GM21723 (cell line): ENCODE results near the gene ROR1.

Source experiments
- ATAC-seq: cut with Tn5 transposase; IDR thresholded peaks from one replicate; pipeline ENCODE4 v1.9.1; 2021; ENCODE audit warnings: mild to moderate bottlenecking, moderate library complexity; ENCODE audit not compliant: unreplicated experiment

Gene ROR1

DNA sequence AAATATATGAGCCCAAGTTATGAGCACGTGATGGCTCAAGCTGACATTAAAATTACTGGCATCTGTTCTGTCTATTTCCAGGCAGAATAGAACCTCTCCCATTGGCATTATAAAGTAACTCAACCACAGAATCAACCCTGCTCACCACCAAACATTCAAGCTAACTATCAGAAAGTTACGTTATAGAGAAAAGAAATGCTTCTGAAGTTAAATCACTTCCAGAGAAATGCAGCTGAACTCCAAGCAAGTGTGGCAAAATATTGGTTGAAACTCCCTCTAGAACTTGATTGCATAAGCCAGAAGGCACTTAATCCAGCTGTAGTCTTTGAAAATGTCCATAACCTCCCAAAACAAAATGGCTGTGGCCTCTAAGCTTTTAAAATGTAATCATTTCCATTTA lies 393.4 kb downstream of the ROR1 start:
- ATAC-seq: no peak

- ATAC-seq: no peak
Observed at GRCh38 chr1:64171246-64171645, 397.4 kb downstream of the ROR1 start.

GRCh38 chr1:64171797-64172281 lies 398.0 kb downstream of the ROR1 start:
- peak; percentile 78 for ATAC-seq

- ATAC-seq: peak; percentile 71
Observed at GRCh38 chr1:64172458-64172983, 398.7 kb downstream of the ROR1 start.

GRCh38 chr1:64173336-64173940 lies 399.6 kb downstream of the ROR1 start:
- no peak for ATAC-seq

- ATAC-seq: no peak
Observed at GRCh38 chr1:64175639-64176038, 401.8 kb downstream of the ROR1 start.

- ATAC-seq: no peak
Observed at GRCh38 chr1:64176659-64177058, 402.8 kb downstream of the ROR1 start.

GRCh38 chr1:64179588-64179987 lies 405.8 kb downstream of the ROR1 start:
- ATAC-seq: no peak

DNA sequence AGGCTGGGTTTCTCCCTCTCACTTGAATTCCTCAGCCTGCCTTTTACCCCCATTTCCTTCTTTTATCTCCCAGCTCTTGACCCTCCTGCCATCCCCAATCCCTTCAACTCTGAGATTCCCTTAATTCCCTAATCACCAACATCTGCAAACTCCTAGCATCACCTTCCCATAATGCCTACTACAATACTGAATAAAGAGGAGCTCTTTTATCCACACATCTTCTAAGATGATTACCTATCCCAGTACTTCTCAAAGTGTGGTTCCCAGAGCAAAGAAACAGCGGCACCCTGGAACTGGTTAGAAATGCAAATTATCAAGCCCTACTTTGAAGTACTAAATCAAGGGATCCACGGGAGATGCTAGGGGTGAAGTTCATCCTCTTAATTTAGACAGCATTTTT lies 408.4 kb downstream of the ROR1 start:
- no peak for ATAC-seq

GRCh38 chr1:64183395-64184002 lies 409.7 kb downstream of the ROR1 start:
- no peak for ATAC-seq

- no peak for ATAC-seq
Observed at GRCh38 chr1:64184003-64184440, 410.2 kb downstream of the ROR1 start.

DNA sequence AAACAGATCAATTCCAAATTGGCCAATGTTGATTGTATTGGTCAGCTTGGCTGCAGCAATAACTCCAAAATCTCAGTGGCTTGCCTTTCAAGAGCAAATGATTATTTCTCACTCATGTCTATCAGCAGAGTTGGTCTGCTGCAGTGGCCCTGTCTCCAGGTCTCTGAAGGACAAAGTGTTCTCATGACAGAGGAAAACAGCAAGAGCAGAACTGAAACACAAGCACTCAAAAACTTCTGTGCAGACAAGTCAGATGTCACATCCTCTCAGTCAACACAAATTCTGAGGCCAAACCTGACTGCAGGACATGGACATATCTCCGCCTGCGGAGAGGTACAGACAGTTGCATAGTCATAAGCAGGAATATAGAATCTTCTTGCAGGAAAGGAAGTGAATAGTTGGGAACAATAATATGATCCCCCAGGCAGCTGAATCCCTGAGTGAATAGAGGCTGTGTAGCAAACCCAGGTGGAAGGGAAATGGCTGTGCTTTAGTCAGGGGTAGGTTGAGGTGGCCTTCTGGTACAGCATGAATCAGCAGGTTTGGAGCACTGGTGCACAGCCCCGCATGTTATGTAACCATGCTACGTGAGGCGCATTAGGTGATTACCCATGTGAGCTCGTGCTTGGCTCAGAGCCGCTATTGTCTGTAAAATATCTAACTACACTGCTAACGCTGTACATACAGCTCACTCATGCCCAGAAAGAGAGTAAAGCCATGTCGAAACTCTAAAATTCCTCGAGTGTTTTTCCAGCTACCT lies 412.5 kb downstream of the ROR1 start:
- ATAC-seq: no peak

DNA sequence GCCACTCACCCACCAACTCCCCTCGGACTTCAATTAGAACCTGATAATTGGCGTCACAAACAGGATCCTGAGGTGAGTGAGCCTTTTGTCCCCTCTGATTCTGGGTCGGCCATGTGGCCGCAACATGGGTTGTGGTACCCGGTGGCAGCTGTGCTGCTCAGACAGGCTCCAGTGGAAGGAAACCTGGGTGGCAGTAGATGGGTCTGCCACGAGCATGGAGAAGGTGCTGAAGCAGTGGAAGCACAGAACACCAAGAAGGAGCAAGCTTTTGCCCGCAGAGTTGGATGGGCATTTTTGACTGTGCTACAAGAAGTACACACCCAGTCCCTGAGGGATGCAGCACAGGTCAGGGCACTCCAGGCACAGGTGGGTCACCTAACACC lies 413.1 kb downstream of the ROR1 start:
- no peak for ATAC-seq

DNA sequence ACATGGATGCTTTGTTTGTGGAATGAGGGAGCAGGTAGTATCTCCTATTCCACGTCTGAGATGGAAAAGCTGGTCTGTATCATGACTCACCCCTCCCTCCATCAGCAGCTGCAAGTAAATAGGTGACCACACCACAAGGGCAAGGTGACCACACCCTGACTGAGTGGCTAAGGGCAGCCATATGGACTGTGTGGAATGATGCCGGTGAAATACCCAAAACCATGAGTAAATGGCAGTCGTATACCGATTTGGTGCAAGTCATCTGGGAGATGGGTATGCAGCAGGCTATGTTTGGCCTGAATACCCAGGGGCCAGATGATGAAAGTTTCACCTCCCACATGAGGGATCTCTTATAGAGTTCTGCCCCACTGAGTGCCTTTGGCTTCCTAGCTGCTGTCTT lies 413.8 kb downstream of the ROR1 start:
- no peak for ATAC-seq

DNA sequence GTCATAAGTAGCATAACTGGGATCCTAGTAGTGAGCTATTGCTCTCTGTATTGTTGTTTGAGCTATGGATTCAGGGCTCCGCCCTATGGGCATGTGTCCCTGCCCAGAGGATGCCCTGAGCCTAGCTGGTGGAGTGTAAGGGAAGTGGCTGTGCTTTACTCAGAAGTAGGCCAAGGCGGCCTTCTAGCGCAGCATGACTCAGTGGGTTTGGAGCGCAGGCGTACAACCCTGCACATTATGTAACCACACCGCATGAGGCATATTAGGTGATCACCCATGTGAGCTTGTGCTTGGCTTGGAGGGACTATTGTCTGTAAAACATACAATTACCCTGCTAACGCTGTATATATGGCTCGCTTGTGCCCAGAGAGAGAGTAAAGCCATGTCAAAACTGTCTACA lies 418.5 kb downstream of the ROR1 start:
- ATAC-seq: no peak

- ATAC-seq: no peak
Observed at GRCh38 chr1:64194168-64195080, 420.6 kb downstream of the ROR1 start.

DNA sequence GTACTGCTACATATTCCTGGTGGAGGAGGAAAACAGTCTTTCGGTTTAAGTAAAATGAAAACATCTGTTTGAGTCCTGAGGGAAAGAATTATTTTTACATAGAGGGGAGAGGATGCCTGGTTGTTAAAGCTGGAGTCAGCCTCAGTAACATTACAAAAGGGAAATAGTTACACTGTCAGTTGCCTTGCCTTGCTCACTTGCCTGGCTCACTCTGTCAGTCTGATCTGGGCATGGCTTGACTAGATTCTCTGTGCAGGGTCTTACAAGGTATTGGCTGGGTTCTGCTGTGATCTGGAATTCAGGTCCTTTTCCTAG lies 421.2 kb downstream of the ROR1 start:
- no peak for ATAC-seq

GRCh38 chr1:64196074-64196870 lies 422.5 kb downstream of the ROR1 start:
- no peak for ATAC-seq

- no peak for ATAC-seq
Observed at GRCh38 chr1:64197076-64197475, 423.3 kb downstream of the ROR1 start.

DNA sequence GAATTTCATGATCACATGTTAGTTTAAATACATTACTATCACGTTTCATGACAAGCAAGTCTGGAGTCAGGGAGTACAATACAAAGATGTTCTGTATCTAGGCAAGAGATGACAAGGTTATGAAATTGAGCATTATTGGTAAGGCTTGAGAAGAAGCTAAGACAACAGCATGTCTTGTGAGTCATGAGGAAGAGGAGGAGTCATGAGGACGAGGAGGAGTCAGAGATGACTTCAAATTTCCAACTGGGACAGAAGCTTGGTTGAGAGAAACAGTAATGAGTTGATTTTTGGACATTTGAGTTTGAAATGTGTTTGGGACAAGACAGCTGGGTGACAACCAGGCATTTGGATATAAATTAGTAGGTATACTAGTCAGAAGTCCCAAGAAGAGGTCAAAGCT lies 425.3 kb downstream of the ROR1 start:
- no peak for ATAC-seq
